ENCODE data around the gene IL1A.
A peak's percentile ranks its signal among the peaks of the same experiment; 100 is the strongest.

IL1A gene

DNA sequence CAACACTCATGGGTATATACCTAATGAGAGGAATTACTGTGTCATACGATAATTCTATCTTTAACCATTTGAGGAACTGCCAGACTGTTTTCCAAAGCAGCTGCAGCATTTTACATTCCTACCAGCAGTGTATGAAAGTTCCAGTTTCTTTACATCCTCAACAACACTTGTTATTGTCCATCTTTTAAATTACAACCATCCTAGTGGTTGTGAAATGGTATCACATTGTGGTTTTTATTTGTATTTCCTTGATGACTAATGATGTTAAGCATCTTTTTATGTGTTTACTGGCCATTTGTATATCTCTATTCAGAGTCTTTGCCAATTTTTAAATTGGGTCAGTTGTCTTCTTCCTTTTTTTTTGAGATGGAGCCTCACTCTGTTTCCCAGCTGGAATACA is 15.9 kb downstream of the IL1A start:
- Histone ChIP-seq H3K27ac (peak overlapping the region in 2 of 21 experiments; percentile 42 to 45), H3K4me3 (no peak overlapping the region)

- peak overlapping the region in 1 of 7 experiments; percentile 5 for H3K4me3 ChIP-seq
- H3K27ac ChIP-seq: peak overlapping the region in 3 of 21 experiments; percentile 8 to 45 (median 42)
Observed at GRCh38 chr2:112767693-112768330, 16.5 kb downstream of the IL1A start.

DNA sequence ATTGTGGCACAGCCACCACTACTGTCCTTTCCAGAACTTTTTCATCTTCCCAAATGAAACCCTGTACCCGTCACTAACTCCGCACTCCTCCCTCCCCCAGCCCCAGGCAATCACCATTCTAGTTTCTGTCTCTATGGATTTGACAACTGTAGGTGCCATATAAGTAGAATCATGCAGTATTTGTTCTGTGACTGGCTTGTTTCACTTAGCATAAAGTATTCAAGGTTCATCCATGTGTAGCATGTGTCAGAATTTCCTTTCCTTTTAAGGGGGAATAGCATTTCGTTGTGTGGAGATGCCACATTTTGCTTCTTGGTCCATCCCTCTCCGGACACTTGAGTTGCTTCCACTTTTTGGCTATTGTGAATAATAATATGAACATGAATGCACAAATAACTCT is 19.0 kb downstream of the IL1A start:
- peak overlapping the region; percentile 51 to 81 (median 70) for H3K4me3 ChIP-seq
- peak overlapping the region in 2 of 21 experiments; percentile 36 to 56 for H3K27ac ChIP-seq

DNA sequence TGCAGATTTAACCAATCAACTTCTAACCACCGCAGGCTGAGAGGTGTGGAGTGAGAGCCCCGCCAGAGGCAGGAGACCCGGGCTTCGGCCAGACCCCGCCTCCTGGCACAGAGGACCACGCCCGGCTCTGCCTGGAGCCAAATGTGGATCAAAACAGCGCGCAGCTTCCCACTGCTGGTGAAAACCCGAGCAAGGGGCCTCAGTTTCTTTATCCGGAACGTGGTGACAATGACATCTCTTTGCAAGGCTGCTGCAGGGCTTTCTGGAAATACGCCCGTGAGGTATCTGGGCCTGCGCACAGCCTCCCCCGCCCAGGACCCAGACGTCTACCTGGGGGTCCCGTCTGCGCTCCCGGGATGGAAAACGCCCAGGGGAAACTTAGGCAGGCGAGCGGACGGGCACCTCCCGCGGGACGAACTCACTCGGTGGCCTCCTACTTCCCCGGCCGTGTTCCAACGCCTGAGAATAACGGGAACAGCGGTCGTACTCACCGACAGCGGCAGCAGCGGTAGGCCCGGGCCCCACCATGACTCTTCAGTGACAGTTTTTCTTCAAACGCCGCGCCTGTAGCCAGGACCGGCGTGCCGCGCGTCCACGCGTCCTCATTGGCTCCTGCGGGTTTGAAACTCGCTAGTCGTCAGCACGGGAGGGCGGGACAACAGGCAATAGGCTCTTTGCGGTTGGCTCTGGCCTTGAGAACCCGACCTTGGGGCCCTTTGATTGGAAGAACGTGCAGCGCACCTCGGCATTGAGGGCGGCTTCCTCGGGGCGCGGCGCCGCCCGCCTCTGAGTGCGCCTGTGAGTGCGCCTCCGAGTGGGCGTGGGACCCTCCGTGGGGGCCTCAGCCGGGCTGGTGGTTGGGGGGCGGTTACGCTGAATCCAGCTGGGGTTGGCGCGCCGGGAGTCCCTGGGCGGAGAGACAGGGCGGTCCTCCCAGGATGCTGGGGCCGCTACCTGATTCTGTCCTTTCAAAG is 19.9 kb downstream of the IL1A start, which contains the start of gene CKAP2L:
Gene CKAP2L (minus strand): TSS at position 539 of the 974 bp plus-strand sequence. CDS start 11 bp downstream, at position 528.
- H3K27ac ChIP-seq: peak within 1 kb of the TSS in 16 of 21 experiments; percentile 0 to 77 (median 58)

DNA sequence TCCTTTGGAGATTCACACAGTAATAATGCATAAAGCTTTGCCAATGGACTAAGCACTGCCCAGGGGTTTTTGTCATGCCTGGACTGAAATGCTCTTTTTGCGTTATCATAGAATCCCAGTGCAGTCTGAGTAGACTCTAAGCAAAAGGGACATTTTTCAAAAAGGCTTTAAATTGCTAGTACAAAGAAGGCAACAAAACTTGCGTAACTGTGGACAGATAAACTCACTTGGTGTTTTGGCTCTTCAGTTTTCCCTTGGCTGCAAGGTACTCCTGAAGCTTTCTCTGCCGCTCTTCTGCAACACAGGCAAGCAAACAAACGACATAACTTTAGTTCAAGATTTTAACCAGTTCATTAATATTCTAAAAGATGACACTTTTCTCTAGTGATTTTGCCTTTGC is 22.0 kb downstream of the IL1A start:
- H3K27ac ChIP-seq: no peak overlapping the region
- no peak overlapping the region for H3K4me3 ChIP-seq

More for the DNA sequence above, 19.9 kb downstream of the IL1A start, which contains the start of gene CKAP2L:
- H3K4me3 ChIP-seq: peak within 1 kb of the TSS; percentile 51 to 81 (median 70)

- Histone ChIP-seq H3K27ac (no peak overlapping the region), H3K4me3 (no peak overlapping the region)
Observed at GRCh38 chr2:112760149-112760548, 24.1 kb downstream of the IL1A start.

DNA sequence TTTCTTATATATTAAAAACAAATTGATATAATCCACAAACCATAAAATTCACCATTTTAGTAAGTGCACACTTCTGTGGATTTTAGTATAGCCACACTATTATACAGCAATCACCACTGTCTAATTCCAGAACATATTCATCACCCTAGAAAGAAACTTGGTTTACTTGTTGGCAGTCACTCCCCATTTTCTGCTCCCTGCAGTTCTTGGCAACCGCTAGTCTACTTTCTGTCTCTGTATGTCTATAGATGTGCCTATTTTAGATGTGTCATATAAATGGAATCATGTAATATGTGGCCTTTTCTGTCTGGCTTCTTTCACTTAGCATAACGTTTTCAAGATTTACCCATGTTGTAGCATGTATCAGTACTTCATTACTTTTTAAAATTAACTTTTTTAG is 25.6 kb downstream of the IL1A start:
- no peak overlapping the region for H3K27ac ChIP-seq
- no peak overlapping the region for H3K4me3 ChIP-seq

GRCh38 chr2:112757265-112757664 is 27.0 kb downstream of the IL1A start:
- Histone ChIP-seq H3K4me3 (no peak overlapping the region), H3K27ac (no peak overlapping the region)

- Histone ChIP-seq H3K4me3 (no peak overlapping the region), H3K27ac (peak overlapping the region in 1 of 21 experiments; percentile 43)
Observed at GRCh38 chr2:112756207-112756606, 28.1 kb downstream of the IL1A start.

DNA sequence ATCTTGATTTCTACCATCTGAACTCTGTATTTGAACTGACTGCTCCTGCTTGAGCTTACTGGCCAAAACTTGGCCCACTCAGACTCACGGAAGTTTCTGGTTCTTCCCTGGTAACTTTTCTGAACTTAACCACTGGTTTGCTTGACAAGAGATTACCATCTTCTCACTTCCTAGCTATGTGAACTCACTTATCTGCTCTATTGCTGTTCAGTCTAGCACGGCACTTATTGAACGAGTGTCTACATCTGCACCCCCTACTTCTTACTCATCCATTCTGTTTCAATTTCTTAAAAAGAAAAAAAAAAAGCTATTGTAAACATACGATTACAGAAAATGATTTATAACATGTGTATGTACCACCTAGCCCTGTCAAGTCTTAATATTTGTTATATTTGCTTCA is 28.8 kb downstream of the IL1A start:
- Histone ChIP-seq H3K4me3 (no peak overlapping the region), H3K27ac (peak overlapping the region in 1 of 21 experiments; percentile 8)

- Histone ChIP-seq H3K27ac (peak overlapping the region in 1 of 21 experiments; percentile 11), H3K4me3 (no peak overlapping the region)
Observed at GRCh38 chr2:112754564-112754963, 29.7 kb downstream of the IL1A start.

GRCh38 chr2:112752667-112753066 is 31.6 kb downstream of the IL1A start:
- H3K4me3 ChIP-seq: no peak overlapping the region
- no peak overlapping the region for H3K27ac ChIP-seq

GRCh38 chr2:112751451-112752197 is 32.7 kb downstream of the IL1A start:
- H3K4me3 ChIP-seq: no peak overlapping the region
- H3K27ac ChIP-seq: no peak overlapping the region

- Histone ChIP-seq H3K27ac (peak overlapping the region in 1 of 21 experiments; percentile 58), H3K4me3 (no peak overlapping the region)
Observed at GRCh38 chr2:112750560-112750843, 33.8 kb downstream of the IL1A start.

GRCh38 chr2:112749755-112750559 is 34.3 kb downstream of the IL1A start:
- H3K4me3 ChIP-seq: no peak overlapping the region
- H3K27ac ChIP-seq: peak overlapping the region in 1 of 21 experiments; percentile 58

GRCh38 chr2:112740527-112740926 is 43.8 kb downstream of the IL1A start:
- Histone ChIP-seq H3K4me3 (no peak overlapping the region), H3K27ac (no peak overlapping the region)

DNA sequence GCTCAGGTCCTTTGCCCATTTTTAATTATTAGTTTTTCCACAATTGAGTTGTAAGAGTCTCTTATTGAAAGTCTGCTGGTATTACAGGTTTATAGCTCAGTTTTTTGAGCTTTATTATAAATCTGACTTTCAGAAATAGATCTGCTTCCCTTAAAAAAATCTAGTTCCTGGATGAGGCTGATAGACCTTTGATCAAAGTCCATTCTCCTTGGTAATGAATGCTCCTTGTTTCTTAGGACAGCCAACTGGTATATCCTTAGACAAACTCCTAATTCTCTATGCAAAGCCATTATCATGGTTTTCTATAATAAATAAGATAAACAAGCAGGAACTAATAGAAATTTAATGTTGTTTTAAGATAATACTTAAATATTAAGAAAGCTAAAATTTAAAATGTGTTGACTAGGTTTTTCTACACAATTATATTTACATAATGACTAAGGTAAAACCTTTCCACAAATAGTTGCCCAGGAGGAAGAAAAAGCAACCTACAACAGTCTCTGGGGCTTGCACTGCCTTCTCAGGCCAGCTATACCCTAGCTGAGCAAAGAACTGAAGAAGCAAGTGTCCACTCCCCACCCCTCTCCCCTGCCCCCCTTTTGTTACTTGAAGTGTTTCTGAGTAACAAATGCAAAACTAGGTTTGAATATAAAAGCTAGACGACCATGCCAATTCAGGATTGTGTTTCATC is 46.6 kb downstream of the IL1A start:
- Histone ChIP-seq H3K4me3 (no peak overlapping the region), H3K27ac (no peak overlapping the region)

GRCh38 chr2:112733871-112734270 is 50.4 kb downstream of the IL1A start:
- no peak overlapping the region for H3K4me3 ChIP-seq

DNA sequence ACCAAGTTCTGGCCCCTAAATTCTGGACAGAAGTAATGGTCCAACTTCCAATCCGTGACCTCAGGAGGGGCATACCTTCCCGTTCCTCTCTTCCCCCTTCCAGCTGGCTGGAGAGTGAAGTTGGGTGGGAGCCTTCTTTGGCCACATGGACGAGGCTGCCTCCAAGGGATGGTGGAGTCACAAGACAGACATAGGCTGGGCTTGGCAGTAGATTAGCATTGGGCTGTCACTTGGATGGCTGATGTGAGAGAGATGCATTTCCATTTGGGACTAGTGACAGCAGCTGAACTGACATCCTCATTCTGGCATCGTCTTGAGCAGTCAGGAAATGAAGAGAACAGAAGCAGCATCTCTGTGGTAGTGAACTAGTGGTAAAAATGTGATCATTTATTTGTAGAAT is 50.8 kb downstream of the IL1A start:
- no peak overlapping the region for H3K27ac ChIP-seq
- H3K4me3 ChIP-seq: no peak overlapping the region

More at GRCh38 chr2:112733871-112734270, 50.4 kb downstream of the IL1A start:
- no peak overlapping the region for H3K27ac ChIP-seq

Data from skin epidermis (tissue), 12 donors.